Suprapubic skin (tissue), 4 donors: ENCODE data around the gene RTL1.

Experiments
- EP300 ChIP-seq: sonication (generic); formaldehyde crosslinking; IDR thresholded peaks from one replicate; pipeline ENCODE4 v1.6.1; 2017; ENCODE audit warnings: antibody characterized with exemption
- POLR2A ChIP-seq, 2 donors: fragments of 450-650 bp; IDR thresholded peaks; one replicate each; pipeline ENCODE4 v1.6.1; 2017; ENCODE audit warnings: antibody characterized with exemption in 2 of 2, mild to moderate bottlenecking in 2 of 2, moderate library complexity in 2 of 2
- POLR2AphosphoS5 ChIP-seq, 3 donors: sonication (generic); formaldehyde crosslinking; IDR thresholded peaks; one replicate each; pipeline ENCODE4 v1.6.1; 2017; ENCODE audit warnings: antibody characterized with exemption in 3 of 3
- TF ChIP-seq, protein P1 (sequence below), 2 donors: fragments of 200-600 bp in 1 of 2; fragments of 450-650 bp in 1 of 2; sonication (generic) in 1 of 2; IDR thresholded peaks; one replicate each; pipeline ENCODE4 v1.5.1; 2016 to 2019; ENCODE audit warnings: antibody characterized with exemption in 2 of 2, mild to moderate bottlenecking in 1 of 2, moderate library complexity in 1 of 2

GRCh38 chr14:100907240-100907639 lies 3.7 kb upstream of the RTL1 start:
- no peak for TF ChIP-seq POLR2A (IDR thresholded peaks at IDR 0.05)
- no peak for TF ChIP-seq EP300
- TF ChIP-seq, protein P1, sequence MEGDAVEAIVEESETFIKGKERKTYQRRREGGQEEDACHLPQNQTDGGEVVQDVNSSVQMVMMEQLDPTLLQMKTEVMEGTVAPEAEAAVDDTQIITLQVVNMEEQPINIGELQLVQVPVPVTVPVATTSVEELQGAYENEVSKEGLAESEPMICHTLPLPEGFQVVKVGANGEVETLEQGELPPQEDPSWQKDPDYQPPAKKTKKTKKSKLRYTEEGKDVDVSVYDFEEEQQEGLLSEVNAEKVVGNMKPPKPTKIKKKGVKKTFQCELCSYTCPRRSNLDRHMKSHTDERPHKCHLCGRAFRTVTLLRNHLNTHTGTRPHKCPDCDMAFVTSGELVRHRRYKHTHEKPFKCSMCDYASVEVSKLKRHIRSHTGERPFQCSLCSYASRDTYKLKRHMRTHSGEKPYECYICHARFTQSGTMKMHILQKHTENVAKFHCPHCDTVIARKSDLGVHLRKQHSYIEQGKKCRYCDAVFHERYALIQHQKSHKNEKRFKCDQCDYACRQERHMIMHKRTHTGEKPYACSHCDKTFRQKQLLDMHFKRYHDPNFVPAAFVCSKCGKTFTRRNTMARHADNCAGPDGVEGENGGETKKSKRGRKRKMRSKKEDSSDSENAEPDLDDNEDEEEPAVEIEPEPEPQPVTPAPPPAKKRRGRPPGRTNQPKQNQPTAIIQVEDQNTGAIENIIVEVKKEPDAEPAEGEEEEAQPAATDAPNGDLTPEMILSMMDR (IDR thresholded peaks at IDR 0.05) = no peak
- no peak for TF ChIP-seq POLR2AphosphoS5 (IDR thresholded peaks at IDR 0.05)
